ENCODE measurements around the gene RAB11FIP3. TPM values are rescaled to one million over a fixed set of nuclear protein-coding genes. Genes with fewer than 3 reads are reported as not detected.
"Not testable (repeated sequence)": the region's sequence is repeated elsewhere in the genome, so short reads cannot be mapped to it uniquely, and the experiment has no call there.

The RAB11FIP3 gene
- total RNA-seq, 1 donor from 2014 or later = 33.3 TPM

- intact Hi-C loops (cut with micrococcal nuclease) = not testable (repeated sequence)
Measured at GRCh38 chr16:422179-422578, 3.3 kb upstream of the RAB11FIP3 start.

- intact Hi-C loops (cut with micrococcal nuclease) = loop anchor here (2.0 kb wide), 1 partner anchor 41 kb away; no protein-coding TSS in a partner anchor
Measured at GRCh38 chr16:424033-424622, 1.3 kb upstream of the RAB11FIP3 start.

GRCh38 chr16:424623-425081 is 797 bp upstream of the RAB11FIP3 start:
- intact Hi-C loops (cut with micrococcal nuclease) = loop anchor here (1.0 to 2.0 kb wide), 2 partner anchors 23 to 42 kb away; partner anchors contain the start of gene DECR2

GRCh38 chr16:425740-426114 is 278 bp downstream of the RAB11FIP3 start:
- intact Hi-C loops (cut with micrococcal nuclease) = loop anchor here (1.0 to 2.0 kb wide), 2 partner anchors 24 to 43 kb away; partner anchors contain the start of gene DECR2

GRCh38 chr16:426115-426905 is 861 bp downstream of the RAB11FIP3 start:
- intact Hi-C loops (cut with micrococcal nuclease) = no loop called here

GRCh38 chr16:426906-427249 is 1.4 kb downstream of the RAB11FIP3 start:
- intact Hi-C loops (cut with micrococcal nuclease) = no loop called here

- intact Hi-C loops (cut with micrococcal nuclease) = no loop called here
Measured at GRCh38 chr16:427250-427649, 1.8 kb downstream of the RAB11FIP3 start.

- intact Hi-C loops (cut with micrococcal nuclease) = no loop called here
Measured at GRCh38 chr16:430904-431303, 5.5 kb downstream of the RAB11FIP3 start.

- intact Hi-C loops (cut with micrococcal nuclease) = no loop called here
Measured at GRCh38 chr16:440627-441026, 15.2 kb downstream of the RAB11FIP3 start.

- intact Hi-C loops (cut with micrococcal nuclease) = no loop called here
Measured at GRCh38 chr16:441447-441846, 16.0 kb downstream of the RAB11FIP3 start.

GRCh38 chr16:442976-443375 is 17.5 kb downstream of the RAB11FIP3 start:
- intact Hi-C loops (cut with micrococcal nuclease) = no loop called here

GRCh38 chr16:444027-444426 is 18.6 kb downstream of the RAB11FIP3 start:
- intact Hi-C loops (cut with micrococcal nuclease) = no loop called here

- intact Hi-C loops (cut with micrococcal nuclease) = no loop called here
Measured at GRCh38 chr16:445566-445965, 20.1 kb downstream of the RAB11FIP3 start.

GRCh38 chr16:450385-450784 is 24.9 kb downstream of the RAB11FIP3 start:
- intact Hi-C loops (cut with micrococcal nuclease) = no loop called here

- intact Hi-C loops (cut with micrococcal nuclease) = no loop called here
Measured at GRCh38 chr16:450785-451512, 25.5 kb downstream of the RAB11FIP3 start.

- intact Hi-C loops (cut with micrococcal nuclease) = no loop called here
Measured at GRCh38 chr16:454397-454940, 29.0 kb downstream of the RAB11FIP3 start.

- intact Hi-C loops (cut with micrococcal nuclease) = no loop called here
Measured at GRCh38 chr16:455453-455852, 30.0 kb downstream of the RAB11FIP3 start.

- intact Hi-C loops (cut with micrococcal nuclease) = no loop called here
Measured at GRCh38 chr16:456891-457483, 31.5 kb downstream of the RAB11FIP3 start.

- intact Hi-C loops (cut with micrococcal nuclease) = no loop called here
Measured at GRCh38 chr16:457732-458400, 32.4 kb downstream of the RAB11FIP3 start.

GRCh38 chr16:459761-460160 is 34.3 kb downstream of the RAB11FIP3 start:
- intact Hi-C loops (cut with micrococcal nuclease) = no loop called here

- intact Hi-C loops (cut with micrococcal nuclease) = no loop called here
Measured at GRCh38 chr16:460787-461186, 35.3 kb downstream of the RAB11FIP3 start.

Data from T-helper 2 cell treated with Interferon-gamma antibody and Interleukin-4, amounts not matched to agents 100 ng/mL and 5 ng/mL, for 36 hours (primary cell).